ENCODE data around the gene SUPT16H. TPM values are rescaled to one million over a fixed set of nuclear protein-coding genes. Genes with fewer than 3 reads are reported as not detected.

The SUPT16H gene
- total and polyA plus RNA-seq, 2 experiments from 2014 or later = 187 to 268 TPM

- no peak for TF ChIP-seq CTCF (conservative IDR thresholded peaks at IDR 0.05; ENCODE audit: low read depth in 2 of 2)
- TF ChIP-seq ZNF331 (CRISPR knock-in tag; IDR thresholded peaks at IDR 0.05; ENCODE audit: low read depth) = no peak
- no peak for TF ChIP-seq ETS1 (IDR thresholded peaks at IDR 0.05)
- no peak for TF ChIP-seq REST (IDR thresholded peaks at IDR 0.05; ENCODE audit: unreplicated experiment)
These were observed 30.4 kb upstream of the SUPT16H start (continued) for GRCh38 chr14:21414137-21414631.

- Histone ChIP-seq H3K79me2 (replicated peaks; ENCODE audit: insufficient read depth) (no peaks in the 10 kb centered on the region), H3K27me3 (ENCODE audit: insufficient read depth) (no peaks in the 10 kb centered on the region), H2AFZ (no peak overlapping the region), H3K4me2 (no peak overlapping the region), H3K27ac (ENCODE audit: low read depth) (no peak overlapping the region), H3F3A (replicated peaks; ENCODE audit: low read depth) (peaks cover 19% of the 10 kb centered on the region; the same call in 1 of the 2 replicates), H3K4me3 (no peak overlapping the region), H4K20me1 (replicated peaks; ENCODE audit: insufficient read depth) (peaks cover 18% of the 10 kb centered on the region), H3K4me1 (ENCODE audit: insufficient read depth) (no peaks in the 10 kb centered on the region), H3K36me3 (ENCODE audit: insufficient read depth) (peaks cover 98% of the 10 kb centered on the region), H3K9me2 (ENCODE audit: insufficient read depth) (no peaks in the 10 kb centered on the region)
- H3K9me3 Mint-ChIP-seq = no peaks in the 10 kb centered on the region
- H3K4me1 Mint-ChIP-seq = no peaks in the 10 kb centered on the region
- no peak for ATAC-seq
- H3K27me3 Mint-ChIP-seq (ENCODE audit: insufficient read depth, low read depth, poor library complexity) = peaks cover 5% of the 10 kb centered on the region
- TF ChIP-seq CTCF (conservative IDR thresholded peaks at IDR 0.05; ENCODE audit: low read depth in 2 of 2) (no peak), POLR2AphosphoS5 (IDR thresholded peaks at IDR 0.05; ENCODE audit: low read depth) (no peak), STAT1 (IDR thresholded peaks at IDR 0.05; ENCODE audit: unreplicated experiment) (no peak), ZNF462 (CRISPR knock-in tag; IDR thresholded peaks at IDR 0.05) (no peak)
- no peak overlapping the region for H3K4me3 Mint-ChIP-seq
- no peak for DNase-seq (ENCODE audit: low spot score)
- H3K27ac Mint-ChIP-seq = no peak overlapping the region
- H3K36me3 Mint-ChIP-seq (ENCODE audit: low read depth) = peaks cover 95% of the 10 kb centered on the region
These were observed 24.3 kb upstream of the SUPT16H start for GRCh38 chr14:21408147-21408546.

Measured in GM23338 (cell line).